ENCODE results near the gene HMG20B. TPM values are rescaled to one million over a fixed set of nuclear protein-coding genes. Genes with fewer than 3 reads are reported as not detected.

Gene HMG20B
- total and polyA plus RNA-seq, 2 of the 8 experiments (the other 6 are each of a cell fraction or from before 2014, with no cell fraction given), result 42.9 to 74.2 TPM

DNA sequence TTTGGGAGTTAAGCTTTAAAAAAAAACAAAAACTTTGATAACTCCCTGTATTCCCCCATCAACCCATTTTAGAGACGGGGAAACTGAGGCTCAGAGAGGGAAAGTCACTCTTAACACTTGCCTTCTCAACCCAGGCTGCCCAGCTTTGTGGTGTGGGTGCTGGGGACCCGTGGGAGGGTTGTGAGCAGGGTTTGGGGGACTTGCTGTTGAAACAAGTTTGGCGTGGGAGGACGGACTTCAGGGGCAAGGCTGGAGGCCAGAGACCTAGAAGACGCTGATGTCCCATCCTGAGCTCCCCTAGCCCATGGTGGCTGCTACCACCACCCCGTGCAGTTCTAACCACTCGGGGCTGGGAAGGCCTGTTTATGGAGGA, 54.6 kb downstream of the HMG20B start:
- H2BK5ac ChIP-seq (ENCODE audit: low read depth, low read length), result no peak overlapping the region
- no peak overlapping the region for H2AK5ac ChIP-seq (ENCODE audit: low read depth, low read length)
- H3K4ac ChIP-seq (replicated peaks; ENCODE audit: insufficient read length, low read depth, low read length), result no peak overlapping the region
- no peak overlapping the region for H2BK15ac ChIP-seq (ENCODE audit: low read length)
- H3K18ac ChIP-seq (ENCODE audit: extremely low read depth, low read length), result no peak overlapping the region
- no peak for DNase-seq (ENCODE audit: low read depth in 1 of 2, low spot score in 2 of 2)
- ChIA-PET CTCF (ENCODE audit: partially characterized antibody) (interaction anchor here (1.2 to 1.4 kb wide), 3 partner anchors 39 to 844 kb away, joined by 3 to 4 read pairs (median 3); partner anchors contain the start of genes GIPC3 and SGTA), POLR2A (ENCODE audit: partially characterized antibody) (interaction anchor here (0.7 to 1.5 kb wide), 5 partner anchors 9 to 126 kb away, joined by 3 to 5 read pairs (median 4); no protein-coding TSS in a partner anchor)
- H2BK20ac ChIP-seq (ENCODE audit: low read length), result no peak overlapping the region
- H3K4me3 ChIP-seq (ENCODE audit: extremely low read depth in 1 of 4, insufficient read depth in 2 of 4, low read depth in 3 of 4, low read length in 4 of 4), result peak overlapping the region in 1 of 4 experiments; percentile 27; a peak in 1 of 8 replicates
- FAIRE-seq, result no peak
- H3K9ac ChIP-seq (replicated peaks in 1 of 4; ENCODE audit: extremely low read depth in 1 of 4, low read depth in 3 of 4, low read length in 3 of 4), result no peak overlapping the region
- no peak overlapping the region for H2BK120ac ChIP-seq (replicated peaks; ENCODE audit: low read depth, low read length)
- 0 out of 2 replicates have a peak overlapping the region, but pooled peaks have one; percentile 9 for H4K8ac ChIP-seq (ENCODE audit: extremely low read depth, insufficient read depth, low read length)
- no peak overlapping the region for H3K56ac ChIP-seq (replicated peaks; ENCODE audit: insufficient read length, low read depth, low read length)
- no peak overlapping the region for H4K5ac ChIP-seq (ENCODE audit: insufficient read length, low read depth, low read length)
- H3K27ac ChIP-seq (ENCODE audit: low read depth, low read length), result no peak overlapping the region
- no peaks in the 10 kb centered on the region for H3K9me3 ChIP-seq (ENCODE audit: insufficient read depth in 2 of 2, low read depth in 1 of 2, low read length in 1 of 2)
- 66% methylated on average over 7 of the region's 7 CpGs; no CpG with 5 or more reads in 1 of the 2 experiments for WGBS, 2 experiments (ENCODE audit: extremely low coverage in 1 of 2, insufficient coverage in 1 of 2, insufficient read length in 1 of 2, insufficient replicate concordance in 2 of 2, low coverage in 1 of 2, low lambda C conversion rate in 2 of 2, missing lambda C conversion rate in 1 of 2)
- H3K4me2 ChIP-seq (ENCODE audit: insufficient read depth in 1 of 2, low read depth in 2 of 2, low read length in 2 of 2), result peak overlapping the region in 1 of 2 experiments; percentile 15; a peak in 2 of 4 replicates
- peaks cover 9 to 24% of the 10 kb centered on the region in 2 experiments for H3K79me2 ChIP-seq (ENCODE audit: control insufficient read depth in 1 of 2, insufficient read depth in 2 of 2, low read length in 2 of 2)
- peaks cover 0 to 6% (median 2%) of the 10 kb centered on the region in 4 experiments; a peak in 4 of 7 replicates for H3K4me1 ChIP-seq (replicated peaks in 1 of 4; ENCODE audit: control insufficient read depth in 3 of 4, insufficient read depth in 4 of 4, low read length in 3 of 4)
- TF ChIP-seq CTBP2 (IDR thresholded peaks at IDR 0.05; ENCODE audit: borderline replicate concordance, insufficient read depth, insufficient read length, low read length) (no peak), HDAC2 (IDR thresholded peaks at IDR 0.05; ENCODE audit: borderline replicate concordance in 1 of 2, low read depth in 2 of 2, low read length in 2 of 2) (peak in 1 of 2 experiments; percentile 99; a peak in 2 of 4 replicates), PHF8 (conservative IDR thresholded peaks at IDR 0.05; ENCODE audit: low read depth, low read length) (0 out of 2 replicates have a peak, but pooled peaks have one; percentile 8), KDM1A (IDR thresholded peaks at IDR 0.05; ENCODE audit: borderline replicate concordance, low read length) (peak; percentile 99)
- H4K20me1 ChIP-seq (replicated peaks in 1 of 2; ENCODE audit: control insufficient read depth in 1 of 2, insufficient read depth in 2 of 2, low read length in 2 of 2), result peaks cover 4 to 11% of the 10 kb centered on the region in 2 experiments
- H3K36me3 ChIP-seq (ENCODE audit: control insufficient read depth in 2 of 4, insufficient read depth in 4 of 4, low read length in 3 of 4), result peaks cover 2 to 11% (median 3%) of the 10 kb centered on the region in 4 experiments; a peak in 4 of 8 replicates
- no peak overlapping the region for H4K91ac ChIP-seq (replicated peaks; ENCODE audit: insufficient read length, low read length)
- H2BK12ac ChIP-seq (ENCODE audit: low read depth, low read length), result 0 out of 2 replicates have a peak overlapping the region, but pooled peaks have one; percentile 50
- H2AFZ ChIP-seq (ENCODE audit: low read length), result no peak overlapping the region
- H3K27me3 ChIP-seq (replicated peaks in 1 of 4; ENCODE audit: control insufficient read depth in 3 of 4, extremely low read depth in 1 of 4, insufficient read depth in 3 of 4, low read length in 3 of 4), result no peaks in the 10 kb centered on the region
- H3K79me1 ChIP-seq (ENCODE audit: low read depth, low read length), result peaks cover 12% of the 10 kb centered on the region
- peaks cover 4% of the 10 kb centered on the region for H3K23me2 ChIP-seq (ENCODE audit: low read depth, low read length)
- H3K23ac ChIP-seq (ENCODE audit: insufficient read length), result no peak overlapping the region
- H3K14ac ChIP-seq (ENCODE audit: insufficient read length), result no peak overlapping the region
